ENCODE results near the gene ERFE.
A peak's percentile ranks its signal among the peaks of the same experiment; 100 is the strongest.

ERFE gene

GRCh38 chr2:238138331-238139195 lies 20.2 kb upstream of the ERFE start, which contains the start of gene KLHL30:
TSS of gene KLHL30 (plus strand) at chr2:238138668. CDS start at chr2:238140755, 2,087 bp downstream.
- H3K9me2 ChIP-seq (replicated peaks; ENCODE audit: insufficient read depth, low read length) = no peaks in the 10 kb centered on the region
- H3K4me2 ChIP-seq (ENCODE audit: low read depth, low read length, poor library complexity, severe bottlenecking) = peak within 1 kb of the TSS; percentile 1
- H4K20me1 ChIP-seq (ENCODE audit: low read depth, low read length) = no peaks in the 10 kb centered on the region
- H3K36me3 ChIP-seq (ENCODE audit: low read length) = no peaks in the 10 kb centered on the region
- no peaks in the 10 kb centered on the region for H3F3A ChIP-seq (ENCODE audit: insufficient read depth)
- H3K4me3 ChIP-seq (ENCODE audit: insufficient read depth, low read length, poor library complexity, severe bottlenecking) = no peak within 1 kb of the TSS
- no peaks in the 10 kb centered on the region for H3K79me2 ChIP-seq (ENCODE audit: insufficient read depth, low read length)
- no peak within 1 kb of the TSS for H2AFZ ChIP-seq (ENCODE audit: low read depth, low read length, severe bottlenecking)
- TF ChIP-seq EZH2phosphoT487 (conservative IDR thresholded peaks at IDR 0.05; ENCODE audit: low read length) (no peak), CTCF (IDR thresholded peaks at IDR 0.05; ENCODE audit: insufficient read depth, low read length, poor library complexity, severe bottlenecking) (no peak)
- no peaks in the 10 kb centered on the region for H3K27me3 ChIP-seq (ENCODE audit: low read length)
- H3K27ac ChIP-seq (ENCODE audit: low read depth, low read length) = no peak within 1 kb of the TSS
- H3K9me3 ChIP-seq (ENCODE audit: insufficient read depth, low read length) = no peaks in the 10 kb centered on the region
- H3K9ac ChIP-seq (ENCODE audit: low read length) = no peak within 1 kb of the TSS

GRCh38 chr2:238139196-238140039 lies 19.4 kb upstream of the ERFE start:
- H3K36me3 ChIP-seq (ENCODE audit: low read length) = no peaks in the 10 kb centered on the region
- H3F3A ChIP-seq (ENCODE audit: insufficient read depth) = no peaks in the 10 kb centered on the region
- no peak overlapping the region for H3K27ac ChIP-seq (ENCODE audit: low read depth, low read length)
- H3K27me3 ChIP-seq (ENCODE audit: low read length) = no peaks in the 10 kb centered on the region
- H3K4me3 ChIP-seq (ENCODE audit: insufficient read depth, low read length, poor library complexity, severe bottlenecking) = no peak overlapping the region
- H4K20me1 ChIP-seq (ENCODE audit: low read depth, low read length) = no peaks in the 10 kb centered on the region
- H3K9me2 ChIP-seq (replicated peaks; ENCODE audit: insufficient read depth, low read length) = no peaks in the 10 kb centered on the region
- H3K4me2 ChIP-seq (ENCODE audit: low read depth, low read length, poor library complexity, severe bottlenecking) = peak overlapping the region; percentile 1
- TF ChIP-seq CTCF (IDR thresholded peaks at IDR 0.05; ENCODE audit: insufficient read depth, low read length, poor library complexity, severe bottlenecking) (peak; percentile 96), EZH2phosphoT487 (conservative IDR thresholded peaks at IDR 0.05; ENCODE audit: low read length) (no peak)
- H3K9me3 ChIP-seq (ENCODE audit: insufficient read depth, low read length) = no peaks in the 10 kb centered on the region
- H3K79me2 ChIP-seq (ENCODE audit: insufficient read depth, low read length) = no peaks in the 10 kb centered on the region
- H3K9ac ChIP-seq (ENCODE audit: low read length) = no peak overlapping the region
- no peak overlapping the region for H2AFZ ChIP-seq (ENCODE audit: low read depth, low read length, severe bottlenecking)

GRCh38 chr2:238140040-238140439 lies 18.7 kb upstream of the ERFE start:
- Histone ChIP-seq H3K27ac (ENCODE audit: low read depth, low read length) (no peak overlapping the region), H3K27me3 (ENCODE audit: low read length) (no peaks in the 10 kb centered on the region), H3K4me2 (ENCODE audit: low read depth, low read length, poor library complexity, severe bottlenecking) (no peak overlapping the region), H3K79me2 (ENCODE audit: insufficient read depth, low read length) (no peaks in the 10 kb centered on the region), H3K36me3 (ENCODE audit: low read length) (no peaks in the 10 kb centered on the region), H2AFZ (ENCODE audit: low read depth, low read length, severe bottlenecking) (no peak overlapping the region), H3F3A (ENCODE audit: insufficient read depth) (no peaks in the 10 kb centered on the region), H4K20me1 (ENCODE audit: low read depth, low read length) (no peaks in the 10 kb centered on the region), H3K4me3 (ENCODE audit: insufficient read depth, low read length, poor library complexity, severe bottlenecking) (no peak overlapping the region), H3K9me2 (replicated peaks; ENCODE audit: insufficient read depth, low read length) (no peaks in the 10 kb centered on the region), H3K9me3 (ENCODE audit: insufficient read depth, low read length) (no peaks in the 10 kb centered on the region), H3K9ac (ENCODE audit: low read length) (no peak overlapping the region)
- no peak for TF ChIP-seq EZH2phosphoT487 (conservative IDR thresholded peaks at IDR 0.05; ENCODE audit: low read length)
- TF ChIP-seq CTCF (IDR thresholded peaks at IDR 0.05; ENCODE audit: insufficient read depth, low read length, poor library complexity, severe bottlenecking) = no peak
